Measurements from ENCODE around the gene SH3BGRL2. TPM values are rescaled to one million over a fixed set of nuclear protein-coding genes. Genes with fewer than 3 reads are reported as not detected.
"Not testable (repeated sequence)": the region's sequence is repeated elsewhere in the genome, so short reads cannot be mapped to it uniquely, and the experiment has no call there.

The SH3BGRL2 gene
- total RNA-seq, 1 donor from 2014 or later = 4.0 TPM

DNA sequence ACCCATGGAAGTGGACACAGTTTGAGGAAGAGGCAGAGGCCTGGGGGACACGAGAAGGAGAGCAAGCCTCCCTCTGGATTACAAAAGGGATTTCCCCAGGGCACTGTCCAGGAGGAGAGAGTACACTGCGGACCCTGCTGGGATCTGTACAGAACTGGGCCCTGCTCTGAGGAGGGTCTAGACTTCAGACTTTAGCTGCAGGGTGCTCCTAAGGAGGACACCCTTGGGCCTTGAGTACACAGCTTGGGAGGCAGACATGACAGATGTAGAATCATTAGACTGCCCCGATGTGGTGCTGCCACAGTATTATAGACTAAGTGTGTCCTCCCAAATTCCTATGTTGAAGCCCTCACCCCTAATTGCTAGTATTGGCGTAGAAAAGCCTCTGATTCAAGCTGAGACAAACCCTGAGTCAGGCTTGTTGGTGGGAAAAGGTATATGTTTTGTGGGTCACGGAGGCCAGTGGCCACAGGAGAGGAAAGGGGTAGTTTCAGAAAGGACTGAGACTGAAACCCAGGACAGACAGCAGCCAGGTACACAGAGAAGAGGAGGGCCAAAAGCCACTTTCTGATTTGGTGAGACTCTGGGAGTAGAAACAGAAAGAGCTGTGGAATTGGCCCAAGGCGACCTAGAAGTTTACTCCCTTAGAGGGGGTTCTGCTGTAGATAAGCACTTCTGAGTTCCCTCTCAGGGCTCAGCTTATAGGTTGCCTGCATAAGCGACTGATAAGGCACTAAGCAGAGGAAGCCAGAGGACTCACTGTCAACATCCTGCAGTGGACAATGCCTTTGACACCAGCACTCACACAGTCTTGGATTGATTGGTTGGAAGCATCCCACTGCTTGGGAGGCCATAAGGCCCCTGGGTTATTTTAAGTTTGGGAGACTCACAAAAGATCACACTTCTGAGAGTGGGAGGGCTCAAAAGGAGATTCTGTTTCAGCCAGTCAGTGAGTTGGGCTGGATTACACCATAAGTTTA is 16.5 kb upstream of the SH3BGRL2 start:
- DNase-seq (ENCODE audit: low read depth) = no peak

DNA sequence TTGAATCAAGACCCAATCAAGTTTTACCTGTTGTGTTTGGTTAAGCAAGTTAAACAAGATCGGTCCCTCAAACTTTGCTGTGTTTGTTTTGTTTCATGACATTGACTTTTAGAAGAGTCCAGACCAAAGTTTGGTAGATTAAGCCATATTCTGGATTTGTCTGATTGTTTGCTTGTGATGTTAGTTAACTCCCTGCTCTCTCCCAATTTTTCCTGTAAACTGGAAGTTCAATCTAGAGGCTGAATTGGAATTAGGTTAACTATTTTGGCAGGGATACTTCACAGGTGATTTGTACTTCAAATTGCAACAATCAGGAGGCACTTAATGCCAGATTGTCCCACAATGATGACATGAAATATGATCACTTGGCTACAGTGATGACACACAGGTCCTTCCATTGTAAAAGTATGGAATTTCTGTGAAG is 13.6 kb upstream of the SH3BGRL2 start:
- DNase-seq (ENCODE audit: low read depth) = no peak

DNA sequence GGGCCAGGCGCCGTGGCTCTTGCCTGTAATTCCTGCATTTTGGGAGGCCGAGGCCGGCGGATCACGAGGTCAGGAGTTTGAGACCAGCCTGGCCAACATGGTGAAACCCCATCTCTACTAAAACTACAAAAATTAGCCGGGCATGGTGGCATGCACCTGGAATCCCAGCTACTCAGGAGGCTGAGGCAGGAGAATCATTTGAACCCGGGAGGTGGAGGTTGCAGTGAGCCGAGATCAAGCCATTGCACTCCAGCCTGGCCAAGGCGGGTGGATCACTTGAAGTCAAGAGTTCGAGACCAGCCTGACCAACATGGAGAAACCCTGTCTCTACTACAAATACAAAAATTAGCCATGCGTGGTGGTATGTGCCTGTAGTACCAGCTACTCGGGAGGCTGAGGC is 12.7 kb upstream of the SH3BGRL2 start:
- not testable (repeated sequence) for DNase-seq (ENCODE audit: low read depth)

DNA sequence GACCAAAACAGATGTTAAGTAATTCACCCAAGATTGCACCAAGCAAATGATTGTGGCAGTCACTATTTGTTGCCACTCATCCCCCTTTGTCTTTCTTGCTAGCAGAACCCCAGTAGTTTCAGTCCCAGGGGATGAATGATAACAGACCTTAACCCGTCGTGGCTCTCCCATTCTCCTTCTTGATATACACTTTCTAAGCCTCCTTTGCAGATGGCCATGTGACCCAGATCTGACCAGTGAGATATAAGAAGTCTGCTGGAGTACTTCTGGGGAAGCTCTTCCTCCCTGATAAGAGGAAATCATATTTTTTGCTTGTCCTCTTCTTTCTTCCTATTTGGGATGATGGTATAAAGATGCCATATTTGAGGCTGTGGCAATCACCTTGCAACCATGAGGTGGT is 9.6 kb upstream of the SH3BGRL2 start:
- no peak for DNase-seq (ENCODE audit: low read depth)

DNA sequence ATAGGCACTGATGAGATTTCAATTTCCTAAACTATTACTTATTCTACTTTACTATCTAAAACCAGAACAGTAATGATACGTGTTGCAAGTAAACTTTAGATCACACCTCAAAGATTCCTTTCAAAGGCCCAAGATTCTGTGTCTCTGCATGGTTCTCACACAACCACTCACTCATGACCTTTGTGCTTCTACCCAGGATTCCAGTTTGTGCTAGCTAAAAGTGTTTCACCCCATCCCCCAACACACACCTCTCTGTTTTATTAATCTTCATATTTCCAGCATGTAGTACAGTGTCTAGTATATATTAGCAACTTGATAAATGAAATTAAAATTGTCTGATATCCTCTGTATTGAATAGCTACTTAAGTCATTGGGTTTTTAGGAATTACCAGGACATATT is 8.8 kb upstream of the SH3BGRL2 start:
- no peak for DNase-seq (ENCODE audit: low read depth)

DNA sequence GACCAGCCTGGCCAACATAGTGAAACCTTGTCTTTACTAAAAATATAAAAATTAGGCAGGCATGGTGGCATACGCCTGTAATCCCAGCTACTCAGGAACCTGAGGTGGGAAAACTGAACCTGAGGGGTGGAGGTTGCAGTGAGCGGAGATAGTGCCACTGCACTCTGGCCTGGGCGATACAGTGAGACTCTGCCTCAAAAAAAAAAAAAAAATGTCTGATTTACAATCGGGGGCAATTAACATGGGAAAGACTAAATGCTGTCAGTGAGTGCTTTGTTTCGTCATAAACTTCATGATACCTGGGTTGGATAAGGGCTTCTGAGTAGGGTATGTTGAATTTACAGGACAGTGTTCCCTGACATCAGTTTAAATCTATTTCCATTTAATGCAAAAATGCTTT is 8.0 kb upstream of the SH3BGRL2 start:
- no peak for DNase-seq (ENCODE audit: low read depth)

DNA sequence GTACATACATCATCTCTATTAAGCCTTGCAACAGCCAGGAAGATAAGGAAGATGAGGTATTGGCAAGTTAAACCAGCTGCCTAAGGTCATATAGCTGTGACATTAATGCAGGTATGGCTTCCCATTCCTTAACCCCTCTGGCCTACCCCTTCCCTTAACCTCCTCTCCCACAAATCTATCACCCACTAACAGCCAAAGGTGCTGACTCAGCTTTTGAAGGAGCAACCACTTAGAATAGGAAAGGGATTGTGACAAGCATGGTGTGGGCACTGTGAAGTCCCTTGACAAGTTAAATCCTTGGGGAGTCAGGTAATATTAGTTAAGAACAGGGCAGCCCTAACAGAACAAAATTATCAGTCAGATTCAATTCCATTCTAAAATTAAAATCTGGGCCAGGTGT is 5.4 kb upstream of the SH3BGRL2 start:
- no peak for DNase-seq (ENCODE audit: low read depth)

DNA sequence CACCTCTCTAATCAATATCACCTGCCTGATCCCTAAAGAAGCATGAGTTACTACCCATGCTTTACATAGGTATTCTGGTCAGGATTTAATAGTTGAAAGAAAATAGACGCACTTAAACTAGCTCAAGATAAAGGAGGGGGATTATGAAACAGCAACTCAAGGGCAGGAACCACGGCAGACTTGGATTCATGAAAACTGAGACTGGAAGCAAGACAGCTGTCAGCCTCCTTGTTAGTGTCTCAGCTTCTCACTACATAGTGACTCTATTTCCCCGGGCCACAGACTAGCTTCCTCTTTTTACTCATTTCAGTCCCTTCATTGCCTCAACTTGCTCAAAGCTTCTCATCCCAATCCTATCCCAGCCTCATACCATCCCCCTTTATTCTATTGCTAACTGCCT is 4.3 kb upstream of the SH3BGRL2 start:
- DNase-seq (ENCODE audit: low read depth) = no peak

DNA sequence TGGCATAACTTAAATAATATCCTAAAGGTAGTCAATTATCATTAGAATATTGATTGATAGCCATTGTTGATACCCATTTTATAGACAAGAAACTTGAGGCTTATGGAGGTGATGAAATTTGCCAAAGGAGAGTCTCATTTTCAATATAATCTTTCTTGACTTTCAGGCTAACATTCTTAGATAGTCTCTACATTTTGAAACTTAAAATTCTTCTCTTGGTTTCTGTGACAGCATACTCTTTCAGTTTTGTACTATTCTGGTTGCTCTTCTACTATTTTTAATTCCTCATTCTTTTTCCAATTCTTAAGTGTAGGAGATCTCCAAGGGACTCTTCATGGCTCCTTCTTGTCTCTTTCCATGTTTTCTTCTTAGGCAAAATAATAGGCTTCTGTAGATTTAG is 3.7 kb upstream of the SH3BGRL2 start:
- no peak for DNase-seq (ENCODE audit: low read depth)

DNA sequence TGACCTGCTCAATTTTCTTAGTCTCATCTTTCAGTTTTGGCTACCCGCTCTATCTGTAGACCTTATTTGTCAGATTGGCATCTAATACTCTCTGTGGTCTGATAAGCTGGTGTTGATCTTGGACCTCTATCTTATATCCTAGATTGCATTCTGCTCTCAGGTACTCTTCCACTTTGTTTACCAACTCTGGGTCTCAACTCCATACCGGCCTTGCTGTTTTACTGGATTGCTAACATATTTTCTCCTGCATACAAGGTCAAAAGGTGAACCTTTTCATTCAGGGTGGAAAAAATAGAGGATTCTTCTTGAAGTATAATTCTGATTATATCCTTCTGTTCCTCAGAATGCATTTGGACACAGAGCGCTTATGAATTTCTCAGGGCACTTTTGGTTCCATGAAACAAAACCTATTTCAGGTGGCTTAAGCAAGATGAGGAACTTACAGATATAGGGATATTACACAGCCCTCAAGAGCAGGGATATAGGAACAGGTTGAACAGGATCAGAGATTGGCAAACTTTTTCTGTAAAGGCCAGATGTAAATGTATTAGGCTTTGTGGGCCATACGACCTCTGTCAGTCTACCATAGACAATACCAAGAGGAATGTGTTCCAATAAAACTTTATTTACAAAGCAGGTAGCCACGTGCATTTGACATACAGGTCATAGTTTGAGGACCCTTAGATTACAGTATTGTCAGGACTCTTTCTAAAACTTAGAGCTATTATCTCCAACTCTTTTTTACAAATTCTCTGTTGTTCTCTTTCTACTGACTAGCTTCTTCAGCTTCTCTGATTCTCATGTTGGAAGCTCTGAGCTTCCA is 2.5 kb upstream of the SH3BGRL2 start:
- no peak for DNase-seq (ENCODE audit: low read depth)

DNA sequence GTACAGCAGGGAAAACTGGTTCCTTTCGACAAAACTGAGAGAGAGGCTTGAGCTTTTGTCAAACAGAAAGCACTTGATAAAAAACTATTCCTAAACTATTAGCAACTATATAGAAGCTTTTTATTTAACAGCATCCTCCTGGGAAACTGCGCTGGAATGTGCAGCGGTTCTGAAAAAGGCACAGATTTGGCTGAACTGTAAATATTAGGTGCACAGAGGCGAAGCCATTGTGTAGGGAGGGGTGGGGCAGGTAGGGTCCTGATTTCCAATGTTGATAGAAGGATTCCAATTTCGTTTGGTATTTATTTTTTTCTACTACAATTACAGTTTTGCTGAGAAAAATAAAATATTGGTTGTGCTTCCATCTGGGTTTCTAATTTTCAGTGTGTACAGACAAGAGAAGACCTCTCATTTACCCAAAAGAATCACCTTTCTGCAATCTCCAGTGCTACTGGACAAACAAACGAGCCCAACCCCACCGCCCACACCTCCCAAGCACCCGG is 698 bp upstream of the SH3BGRL2 start:
- no peak for DNase-seq (ENCODE audit: low read depth)

DNA sequence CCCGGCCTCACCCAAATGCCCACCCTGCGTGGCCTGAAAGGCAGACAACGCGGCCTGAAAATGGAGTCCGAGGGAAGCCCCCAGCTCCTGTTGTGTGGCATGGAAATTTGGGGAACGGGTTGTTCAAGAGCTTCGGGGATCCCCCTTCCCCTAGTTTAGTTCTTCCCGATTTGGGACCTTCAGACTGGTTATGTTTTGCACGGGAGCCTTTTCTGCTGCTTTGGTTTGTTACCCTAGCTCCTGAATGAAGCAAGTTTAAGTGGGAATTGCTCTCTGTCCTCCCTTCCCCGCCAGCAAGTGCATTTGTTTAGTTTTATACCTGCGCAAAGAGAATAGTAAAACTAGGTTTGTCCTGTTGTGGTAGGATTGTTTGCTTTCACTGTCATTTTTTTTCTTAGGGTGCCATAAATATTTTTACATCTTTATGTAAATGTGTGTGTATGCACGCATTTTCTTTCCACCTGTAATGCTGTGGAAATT is 604 bp downstream of the SH3BGRL2 start:
- DNase-seq (ENCODE audit: low read depth) = no peak

DNA sequence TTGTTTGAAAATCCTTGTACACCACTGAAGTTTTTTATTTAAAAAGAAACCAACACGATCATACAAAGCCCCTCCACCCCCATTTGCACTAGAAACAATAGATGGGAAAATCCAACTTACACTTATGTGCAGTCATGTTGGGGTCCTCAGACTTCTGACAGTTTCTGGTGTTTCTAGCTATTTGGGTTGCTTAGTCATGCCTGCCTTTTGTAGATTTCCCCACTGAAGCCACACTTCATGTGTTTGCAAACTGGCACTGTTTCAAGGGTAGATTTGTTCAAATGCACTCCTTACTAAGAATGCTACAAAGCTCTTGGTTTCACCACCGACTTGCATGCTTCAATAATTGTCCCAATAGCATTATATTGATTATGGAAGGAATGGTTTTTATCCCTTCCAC is 1.5 kb downstream of the SH3BGRL2 start:
- DNase-seq (ENCODE audit: low read depth) = no peak

DNA sequence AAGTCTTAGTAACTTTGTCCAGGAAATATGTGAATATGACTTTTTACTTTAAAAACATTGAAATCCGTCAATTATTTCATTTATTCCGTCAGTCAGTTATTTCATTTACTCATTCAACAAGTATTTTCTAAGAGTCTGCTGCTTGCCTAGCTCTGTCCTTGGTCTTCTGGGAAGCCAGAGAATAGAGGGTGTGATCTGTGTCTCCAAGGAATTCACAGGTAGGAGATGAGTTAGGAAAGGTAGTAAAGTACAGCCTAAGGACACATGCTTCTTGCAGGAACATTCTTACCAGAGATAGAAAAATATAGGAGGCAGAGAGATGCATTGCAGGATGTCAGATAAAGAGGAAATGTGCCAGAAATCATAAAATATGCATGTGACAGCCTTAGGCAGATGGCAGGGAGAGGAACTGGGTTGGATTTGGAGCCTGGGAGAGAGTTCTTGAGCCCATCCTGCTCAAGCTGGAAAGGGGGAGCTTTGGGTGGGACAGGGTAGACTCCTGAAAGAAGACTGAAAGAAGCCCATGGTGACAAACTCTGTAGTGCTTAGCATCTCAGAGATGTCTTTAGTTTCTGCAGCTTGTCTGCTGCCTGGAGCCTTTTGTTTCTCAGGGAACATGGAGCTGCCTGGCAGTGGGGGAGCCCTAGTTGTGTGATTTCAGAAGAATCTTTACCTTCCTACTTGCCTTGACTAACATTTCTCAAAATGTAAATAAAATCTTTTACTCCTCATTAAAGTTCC is 3.5 kb downstream of the SH3BGRL2 start:
- DNase-seq (ENCODE audit: low read depth) = no peak

DNA sequence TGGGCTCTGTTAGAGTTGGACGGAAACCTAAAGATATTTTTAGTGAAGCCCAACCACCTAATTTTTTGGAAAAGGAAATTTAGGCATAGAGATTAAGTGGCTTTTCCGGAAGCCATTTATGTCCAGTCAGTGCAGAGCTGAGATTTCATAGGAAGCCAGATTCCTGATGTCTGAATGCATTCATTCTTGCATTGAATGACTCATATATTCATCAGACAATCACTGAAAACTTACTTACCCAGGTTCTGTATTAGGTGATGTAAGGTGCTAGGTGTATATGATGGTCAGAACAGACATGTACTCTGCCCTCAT is 4.1 kb downstream of the SH3BGRL2 start:
- no peak for DNase-seq (ENCODE audit: low read depth)

DNA sequence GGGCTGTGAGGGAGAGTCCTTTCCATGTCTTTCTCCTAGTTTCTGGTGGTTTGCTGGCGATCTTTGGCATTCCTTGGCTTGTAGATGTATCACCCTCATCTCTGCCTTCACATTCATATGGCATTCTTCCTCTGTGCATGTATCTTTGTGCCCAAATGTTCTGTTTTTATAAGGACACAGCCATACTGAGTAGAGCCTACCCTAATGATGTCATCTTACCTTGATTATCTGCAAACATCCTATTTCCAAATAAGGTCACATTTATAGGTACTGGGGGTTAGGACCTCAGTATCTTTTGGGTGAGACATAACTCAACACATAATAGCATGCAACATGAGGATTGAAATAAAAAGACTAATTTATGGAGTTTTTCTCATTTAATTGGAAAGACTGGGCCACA is 5.5 kb downstream of the SH3BGRL2 start:
- DNase-seq (ENCODE audit: low read depth) = no peak

DNA sequence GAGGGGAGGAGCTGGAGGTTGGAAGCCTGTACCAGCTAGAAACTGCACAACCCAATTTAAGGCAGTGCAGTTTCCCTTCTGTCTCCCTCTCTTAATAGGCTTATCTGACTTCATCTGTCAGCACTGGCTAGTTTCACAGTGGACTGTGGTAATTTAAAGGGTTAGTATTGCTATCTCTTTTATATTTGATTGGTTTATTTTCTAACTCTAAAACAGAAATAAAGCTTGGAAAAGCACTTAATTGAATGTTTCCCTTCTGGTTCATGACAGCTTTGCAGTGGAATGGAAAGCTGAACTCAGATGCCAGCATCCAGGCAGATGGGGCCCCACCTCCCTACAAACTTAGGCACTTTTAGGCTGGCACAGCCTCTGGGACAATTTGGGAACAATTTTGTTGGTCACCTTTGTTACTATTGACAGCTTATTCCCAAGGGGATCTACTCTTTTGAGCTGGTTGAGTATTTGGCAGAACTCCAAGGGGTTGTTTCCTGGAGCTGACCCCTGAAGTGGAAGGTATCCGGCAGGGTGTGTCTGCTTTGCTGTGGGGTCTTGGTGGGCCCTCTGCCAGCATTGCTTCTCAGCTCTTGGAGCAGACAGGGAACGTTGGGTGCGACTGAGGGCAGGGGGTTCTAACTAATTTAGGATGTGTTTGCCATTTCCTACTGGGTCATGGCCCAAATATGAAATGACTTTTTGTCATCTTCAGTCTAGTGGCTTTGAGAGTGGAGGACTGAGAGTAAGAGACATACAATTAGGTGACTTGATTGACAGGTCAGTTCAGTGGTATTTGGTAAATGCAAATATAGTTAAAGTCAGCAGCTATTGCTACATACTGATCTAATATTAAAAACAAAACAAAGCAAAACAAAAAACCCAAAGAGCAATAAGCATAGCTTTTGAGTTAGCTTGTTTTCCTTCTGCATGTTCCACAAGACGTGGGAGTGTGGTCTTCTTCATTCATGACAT is 9.3 kb downstream of the SH3BGRL2 start:
- DNase-seq (ENCODE audit: low read depth) = no peak

DNA sequence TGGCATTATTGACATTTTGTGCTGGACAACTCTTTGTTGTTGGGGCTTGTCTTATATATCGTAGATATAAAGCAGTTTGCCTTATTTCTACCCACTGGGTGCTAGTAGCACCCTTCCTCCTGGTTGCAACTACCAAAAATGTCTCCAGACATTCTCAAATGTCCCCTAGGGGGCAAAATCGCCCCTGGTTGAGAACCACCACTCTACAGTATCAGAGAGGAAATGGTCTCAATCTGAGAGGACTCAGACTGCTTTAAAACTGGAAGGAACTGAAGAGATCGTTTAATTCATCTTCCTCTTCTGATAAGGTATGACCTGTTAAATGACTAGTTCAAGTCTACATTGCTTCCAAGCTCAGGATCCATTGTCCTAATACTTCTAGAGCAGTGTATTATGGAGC is 14.9 kb downstream of the SH3BGRL2 start:
- DNase-seq (ENCODE audit: low read depth) = no peak

DNA sequence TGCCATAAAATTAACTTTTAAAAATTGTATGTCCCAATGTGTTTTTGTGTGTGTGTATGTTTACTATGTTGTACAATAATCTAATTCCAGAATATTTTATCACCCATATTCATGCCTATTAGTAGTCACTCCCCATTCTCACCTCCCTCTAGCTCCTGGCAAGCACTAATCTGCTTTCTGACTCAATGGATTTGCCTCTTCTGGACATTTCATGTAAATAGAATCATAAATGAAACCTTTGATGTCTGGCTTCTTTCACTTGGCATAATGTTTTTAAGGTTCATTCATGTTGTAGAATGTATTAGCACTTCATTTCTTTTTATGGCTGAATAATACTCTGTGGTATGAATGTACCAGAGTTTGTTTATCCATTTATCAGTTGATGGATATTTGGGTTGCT is 15.4 kb downstream of the SH3BGRL2 start:
- DNase-seq (ENCODE audit: low read depth) = no peak

DNA sequence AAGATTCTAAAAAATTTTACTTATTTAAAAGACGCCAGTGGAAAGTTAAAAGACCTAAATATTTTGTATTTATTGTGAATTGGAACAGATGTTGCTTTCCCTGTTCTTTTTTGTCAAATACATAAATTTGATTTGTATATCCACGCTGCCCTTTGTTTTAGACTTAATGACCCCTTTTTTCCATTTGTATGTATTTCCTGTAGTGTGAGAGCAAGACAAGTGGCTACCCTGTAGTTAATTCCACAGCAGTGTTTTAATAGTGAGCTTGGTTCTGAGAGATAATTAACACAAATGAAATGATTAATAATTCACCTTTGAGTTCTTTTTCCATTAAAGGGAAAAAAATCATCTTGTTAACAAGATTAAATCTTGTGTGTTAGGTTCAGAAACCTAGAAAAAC is 16.6 kb downstream of the SH3BGRL2 start:
- DNase-seq (ENCODE audit: low read depth) = no peak

Data from myocyte (in vitro differentiated cells).